ENCODE results near the gene OGFR. TPM values are rescaled to one million over a fixed set of nuclear protein-coding genes. Genes with fewer than 3 reads are reported as not detected.

OGFR gene
- total RNA-seq, 1 donor from 2014 or later = 17.8 TPM

DNA sequence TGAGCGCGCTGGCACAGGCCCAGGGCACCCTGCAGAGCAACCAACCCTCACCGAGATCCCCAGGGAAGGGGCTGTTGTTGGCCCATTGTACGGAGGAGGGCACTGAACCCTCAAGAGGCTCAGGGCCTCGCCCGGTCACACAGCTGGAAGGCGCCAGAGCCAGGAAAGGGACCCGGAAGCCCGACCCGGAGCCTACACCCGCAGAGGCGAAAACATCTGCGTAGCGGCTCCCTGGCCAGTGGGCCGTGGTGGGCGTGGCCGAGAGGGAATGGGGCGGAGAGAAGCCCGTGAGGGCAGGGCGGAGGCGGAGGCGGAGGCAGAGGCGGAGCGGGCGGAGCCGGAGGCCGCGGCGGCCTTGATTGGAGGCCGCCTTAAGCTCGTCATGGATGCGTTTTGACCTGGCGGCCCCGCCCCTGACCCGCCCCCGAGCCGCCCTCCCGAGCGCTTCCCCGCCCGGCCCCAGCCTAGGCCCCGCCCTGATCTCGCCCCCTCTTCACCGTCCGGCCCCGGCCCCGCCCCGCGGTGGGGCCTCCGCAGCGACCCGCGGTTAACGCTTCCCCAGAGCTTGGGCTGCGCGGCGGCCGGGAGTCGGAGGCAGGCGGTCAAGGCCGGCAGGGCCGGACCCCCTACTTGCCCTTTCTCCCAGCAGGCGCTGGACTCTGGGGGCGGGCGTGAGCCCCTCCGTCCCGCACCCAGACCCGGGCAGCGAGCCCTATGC is 10.5 kb upstream of the OGFR start:
- intact Hi-C loops (cut with DNase I) = no loop called here
- ATAC-seq (ENCODE audit: poor library complexity) (peak; percentile 91), DNase-seq (peak; percentile 98)

- ATAC-seq (ENCODE audit: poor library complexity) (peak; percentile 17), DNase-seq (peak; percentile 77)
- intact Hi-C loops (cut with DNase I) = no loop called here
Measured at GRCh38 chr20:62795023-62795761, 9.4 kb upstream of the OGFR start.

GRCh38 chr20:62796699-62797491 is 7.7 kb upstream of the OGFR start:
- intact Hi-C loops (cut with DNase I) = no loop called here
- ATAC-seq (ENCODE audit: poor library complexity) = peak; percentile 2
- no peak for DNase-seq

GRCh38 chr20:62797671-62798532 is 6.7 kb upstream of the OGFR start:
- intact Hi-C loops (cut with DNase I) = no loop called here
- ATAC-seq (ENCODE audit: poor library complexity) (no peak), DNase-seq (no peak)

- DNase-seq = no peak
- intact Hi-C loops (cut with DNase I) = no loop called here
- no peak for ATAC-seq (ENCODE audit: poor library complexity)
Measured at GRCh38 chr20:62799036-62799435, 5.6 kb upstream of the OGFR start.

DNA sequence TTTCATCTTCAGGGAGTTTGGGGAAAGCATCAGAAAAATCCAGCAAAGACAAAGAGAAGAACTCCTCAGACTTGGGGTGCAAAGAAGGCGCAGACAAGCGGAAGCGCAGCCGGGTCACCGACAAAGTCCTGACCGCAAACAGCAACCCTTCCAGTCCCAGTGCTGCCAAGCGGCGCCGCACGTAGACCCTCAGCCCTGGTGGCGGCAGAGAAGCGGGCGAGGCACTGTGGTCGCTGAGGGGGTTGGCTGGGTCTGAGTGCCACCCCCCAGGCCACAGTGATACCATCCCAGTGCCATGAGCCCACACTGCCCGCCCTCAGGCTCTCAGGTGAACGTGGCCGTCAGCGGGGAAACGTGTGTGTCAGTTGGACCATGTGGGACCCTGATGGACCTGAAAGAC is 5.2 kb upstream of the OGFR start:
- no peak for ATAC-seq (ENCODE audit: poor library complexity)
- intact Hi-C loops (cut with DNase I) = no loop called here
- DNase-seq = no peak

- DNase-seq = no peak
Measured at GRCh38 chr20:62799873-62800272, 4.8 kb upstream of the OGFR start.

DNA sequence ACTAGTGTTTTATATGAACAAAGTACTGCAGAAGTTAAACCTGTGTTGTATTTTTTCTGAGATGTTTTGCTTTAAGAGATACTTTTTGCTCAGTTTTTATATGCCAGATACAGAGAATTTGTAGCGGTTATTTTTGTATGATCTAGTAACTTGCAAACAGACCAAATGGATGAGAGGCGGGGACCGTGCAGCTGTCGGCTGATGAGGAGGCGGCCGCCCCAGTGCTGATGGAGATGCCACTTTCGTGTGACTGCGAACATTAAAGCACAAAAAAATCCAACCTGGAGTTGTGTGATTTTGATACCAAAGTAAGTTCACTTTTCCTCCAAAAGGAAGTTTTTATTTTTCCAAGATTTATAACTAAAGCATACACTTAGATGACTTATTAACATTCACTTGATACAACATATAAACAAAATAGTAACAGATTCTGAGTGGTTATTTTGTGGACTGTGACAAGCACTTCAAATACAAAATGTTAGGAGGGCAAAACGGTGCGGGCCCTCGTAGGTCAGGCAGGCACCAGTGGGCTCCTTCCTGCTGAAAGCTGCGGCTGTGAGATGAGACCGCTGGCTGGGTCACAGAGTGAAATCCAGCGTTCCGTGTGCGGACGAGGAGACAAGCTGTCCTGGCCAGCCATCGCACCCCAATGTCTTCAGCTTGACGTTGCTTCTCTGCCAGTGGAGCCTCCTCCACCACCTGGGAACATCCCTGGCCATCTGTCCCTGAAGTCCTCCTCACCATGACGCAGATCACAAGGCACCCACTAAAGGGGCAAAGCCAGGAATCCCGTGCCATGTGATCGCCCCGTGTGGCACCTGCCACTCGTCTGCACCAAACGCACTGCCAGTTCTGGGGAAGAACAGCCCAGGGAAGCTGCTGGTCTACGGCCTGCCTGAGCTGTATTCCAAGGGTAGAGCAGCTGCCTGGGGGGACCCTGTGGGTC is 4.0 kb upstream of the OGFR start:
- ATAC-seq (ENCODE audit: poor library complexity) (no peak), DNase-seq (no peak)
- intact Hi-C loops (cut with DNase I) = no loop called here

More at GRCh38 chr20:62799873-62800272, 4.8 kb upstream of the OGFR start:
- intact Hi-C loops (cut with DNase I) = no loop called here
- no peak for ATAC-seq (ENCODE audit: poor library complexity)

- intact Hi-C loops (cut with DNase I) = no loop called here
- ATAC-seq (ENCODE audit: poor library complexity) = peak; percentile 34
- DNase-seq = no peak
Measured at GRCh38 chr20:62801284-62802010, 3.2 kb upstream of the OGFR start.

DNA sequence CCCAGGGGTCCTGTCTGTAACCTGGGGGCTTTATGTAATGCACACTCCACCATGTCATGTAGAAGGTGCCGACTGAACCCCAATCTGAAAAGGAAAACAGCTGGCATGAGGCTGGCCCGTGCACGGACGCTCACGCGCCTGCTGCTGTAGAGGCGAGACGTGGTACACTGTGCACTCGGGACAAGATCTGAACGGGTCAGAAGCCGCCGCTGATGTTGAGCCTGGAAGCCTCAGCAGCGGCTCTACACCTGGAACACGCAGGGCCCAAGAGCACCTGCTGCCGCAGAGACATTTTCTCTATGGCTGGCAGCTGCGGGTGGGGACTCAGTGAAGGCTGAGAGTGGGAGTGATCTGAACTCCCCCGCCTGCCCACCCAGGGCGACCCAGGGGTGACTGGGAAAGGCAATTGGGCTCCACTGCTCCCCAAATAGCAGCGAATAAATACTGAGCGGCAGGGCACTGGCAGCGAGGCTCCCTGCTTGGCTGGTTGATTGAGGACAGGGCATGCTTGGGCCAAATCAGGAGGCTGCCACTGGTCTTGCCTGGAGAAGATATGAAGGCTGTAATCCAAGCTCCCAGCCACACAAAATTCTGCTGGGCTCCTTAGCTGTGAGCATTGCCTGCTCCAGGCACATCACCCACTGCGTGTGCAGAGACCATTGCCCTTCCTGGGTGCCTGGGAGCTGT is 2.5 kb upstream of the OGFR start:
- DNase-seq (no peak), ATAC-seq (ENCODE audit: poor library complexity) (peak; percentile 51)
- intact Hi-C loops (cut with DNase I) = no loop called here

DNA sequence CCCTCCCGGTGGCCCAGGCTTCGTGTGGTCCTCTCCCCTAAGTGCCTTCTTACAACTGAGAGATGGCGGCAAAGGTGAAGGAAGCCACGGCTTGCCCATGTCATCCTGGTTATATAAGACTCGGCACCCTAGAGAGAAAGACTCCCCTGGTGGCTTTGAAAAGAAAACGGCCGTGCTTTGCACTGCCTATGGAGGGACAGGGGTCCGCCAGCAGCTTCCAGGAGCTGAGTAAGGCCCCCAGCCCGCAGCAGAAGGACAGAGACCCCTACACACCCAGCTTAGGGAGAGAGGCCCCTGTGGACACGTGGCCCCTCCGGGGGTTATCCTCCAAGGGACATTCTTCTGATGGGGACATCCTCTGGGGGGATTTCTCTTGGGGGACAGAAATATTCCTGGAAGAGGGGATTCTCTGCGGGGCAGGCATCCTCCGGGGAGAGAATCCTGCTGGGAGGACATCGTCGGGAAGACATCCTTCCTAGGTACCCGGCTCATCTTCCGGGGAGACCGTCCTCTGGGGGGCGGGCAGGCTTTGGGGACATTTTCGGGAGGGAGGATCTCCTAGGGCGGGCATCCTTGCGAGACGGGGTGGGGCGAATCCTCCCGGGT is 511 bp upstream of the OGFR start:
- no peak for ATAC-seq (ENCODE audit: poor library complexity)
- DNase-seq = no peak
- intact Hi-C loops (cut with DNase I) = no loop called here

GRCh38 chr20:62805155-62805710 is 598 bp downstream of the OGFR start:
- DNase-seq = no peak
- ATAC-seq (ENCODE audit: poor library complexity) = peak; percentile 22
- intact Hi-C loops (cut with DNase I) = loop anchor here (5.0 kb wide), 1 partner anchor 133 kb away; no protein-coding TSS in a partner anchor

DNA sequence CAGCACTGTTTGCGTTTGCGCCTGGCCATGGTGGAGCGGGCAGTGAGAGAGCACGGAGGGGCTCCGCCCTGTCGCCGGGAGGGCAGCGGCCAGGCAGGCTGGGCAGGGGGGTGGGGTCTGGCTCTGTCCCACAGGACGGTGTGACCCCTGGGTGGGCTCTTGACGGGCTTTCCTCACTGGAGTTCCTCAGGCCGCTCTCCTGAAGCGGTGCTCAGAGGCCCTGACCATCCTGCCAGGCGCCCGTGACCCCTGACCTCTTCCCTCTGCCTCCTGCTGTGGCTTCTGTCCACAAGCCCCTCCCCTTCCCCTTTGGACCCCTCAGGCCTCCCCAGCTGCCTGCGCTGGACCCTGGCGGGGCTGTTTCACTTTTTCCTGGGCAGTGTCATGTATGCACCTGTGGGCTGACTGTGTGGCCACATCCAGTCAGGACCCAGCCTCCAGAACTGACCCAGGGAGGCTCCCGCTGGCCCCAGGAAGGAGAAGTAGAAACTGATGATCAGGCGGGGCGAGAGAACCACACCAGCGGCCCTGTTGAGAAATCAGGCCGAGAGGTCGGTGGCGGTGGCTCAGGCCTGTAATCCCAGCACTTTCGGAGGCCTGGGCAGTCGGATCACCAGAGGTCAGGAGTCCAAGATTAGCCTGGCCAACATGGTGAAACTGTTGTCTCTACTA is 1.2 kb downstream of the OGFR start:
- ATAC-seq (ENCODE audit: poor library complexity) (peak; percentile 0), DNase-seq (peak; percentile 81)
- intact Hi-C loops (cut with DNase I) = loop anchor here (5.0 kb wide), 1 partner anchor 134 kb away; no protein-coding TSS in a partner anchor

- DNase-seq (no peak), ATAC-seq (ENCODE audit: poor library complexity) (no peak)
- intact Hi-C loops (cut with DNase I) = loop anchor here (5.0 kb wide), 1 partner anchor 134 kb away; no protein-coding TSS in a partner anchor
Measured at GRCh38 chr20:62806383-62807050, 1.9 kb downstream of the OGFR start.

Data from Right ventricle myocardium superior (tissue), 1 donor.